HG03565 (cell line): ENCODE results near the gene CAPN12.
"Not testable (repeated sequence)": the region's sequence is repeated elsewhere in the genome, so short reads cannot be mapped to it uniquely, and the experiment has no call there.

Experiments
- ATAC-seq: cut with Tn5 transposase; IDR thresholded peaks from one replicate; pipeline ENCODE4 v1.9.1; 2021; ENCODE audit warnings: mild to moderate bottlenecking, moderate library complexity; ENCODE audit not compliant: unreplicated experiment

The CAPN12 gene, protein sequence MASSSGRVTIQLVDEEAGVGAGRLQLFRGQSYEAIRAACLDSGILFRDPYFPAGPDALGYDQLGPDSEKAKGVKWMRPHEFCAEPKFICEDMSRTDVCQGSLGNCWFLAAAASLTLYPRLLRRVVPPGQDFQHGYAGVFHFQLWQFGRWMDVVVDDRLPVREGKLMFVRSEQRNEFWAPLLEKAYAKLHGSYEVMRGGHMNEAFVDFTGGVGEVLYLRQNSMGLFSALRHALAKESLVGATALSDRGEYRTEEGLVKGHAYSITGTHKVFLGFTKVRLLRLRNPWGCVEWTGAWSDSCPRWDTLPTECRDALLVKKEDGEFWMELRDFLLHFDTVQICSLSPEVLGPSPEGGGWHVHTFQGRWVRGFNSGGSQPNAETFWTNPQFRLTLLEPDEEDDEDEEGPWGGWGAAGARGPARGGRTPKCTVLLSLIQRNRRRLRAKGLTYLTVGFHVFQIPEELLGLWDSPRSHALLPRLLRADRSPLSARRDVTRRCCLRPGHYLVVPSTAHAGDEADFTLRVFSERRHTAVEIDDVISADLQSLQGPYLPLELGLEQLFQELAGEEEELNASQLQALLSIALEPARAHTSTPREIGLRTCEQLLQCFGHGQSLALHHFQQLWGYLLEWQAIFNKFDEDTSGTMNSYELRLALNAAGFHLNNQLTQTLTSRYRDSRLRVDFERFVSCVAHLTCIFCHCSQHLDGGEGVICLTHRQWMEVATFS

GRCh38 chr19:38744298-38744681 lies at the start of gene CAPN12:
CAPN12 (minus strand) TSS chr19:38744474; CDS start chr19:38744165, 309 bp downstream.
- ATAC-seq = no peak

- ATAC-seq = no peak
Measured at GRCh38 chr19:38793671-38794070, 49.4 kb upstream of the CAPN12 start.

DNA sequence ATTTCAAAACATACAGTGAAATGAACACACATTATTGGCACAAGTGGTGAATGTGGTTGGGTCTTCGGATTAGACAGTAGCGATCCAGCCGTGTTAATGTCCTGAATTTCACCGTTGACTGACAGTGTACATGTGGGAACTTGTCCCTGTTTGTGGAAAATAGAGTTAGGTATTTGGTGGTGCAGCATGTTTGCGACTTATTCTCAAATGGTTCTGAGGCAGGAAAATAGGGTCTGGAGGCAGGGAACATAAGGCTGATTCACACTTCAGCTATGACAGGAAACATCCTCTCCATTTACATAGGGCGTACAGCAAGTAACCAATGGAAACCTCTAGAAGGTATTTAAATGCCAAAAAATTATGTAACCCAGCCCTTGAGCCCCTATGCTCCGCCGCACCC lies 48.9 kb upstream of the CAPN12 start:
- ATAC-seq = no peak

DNA sequence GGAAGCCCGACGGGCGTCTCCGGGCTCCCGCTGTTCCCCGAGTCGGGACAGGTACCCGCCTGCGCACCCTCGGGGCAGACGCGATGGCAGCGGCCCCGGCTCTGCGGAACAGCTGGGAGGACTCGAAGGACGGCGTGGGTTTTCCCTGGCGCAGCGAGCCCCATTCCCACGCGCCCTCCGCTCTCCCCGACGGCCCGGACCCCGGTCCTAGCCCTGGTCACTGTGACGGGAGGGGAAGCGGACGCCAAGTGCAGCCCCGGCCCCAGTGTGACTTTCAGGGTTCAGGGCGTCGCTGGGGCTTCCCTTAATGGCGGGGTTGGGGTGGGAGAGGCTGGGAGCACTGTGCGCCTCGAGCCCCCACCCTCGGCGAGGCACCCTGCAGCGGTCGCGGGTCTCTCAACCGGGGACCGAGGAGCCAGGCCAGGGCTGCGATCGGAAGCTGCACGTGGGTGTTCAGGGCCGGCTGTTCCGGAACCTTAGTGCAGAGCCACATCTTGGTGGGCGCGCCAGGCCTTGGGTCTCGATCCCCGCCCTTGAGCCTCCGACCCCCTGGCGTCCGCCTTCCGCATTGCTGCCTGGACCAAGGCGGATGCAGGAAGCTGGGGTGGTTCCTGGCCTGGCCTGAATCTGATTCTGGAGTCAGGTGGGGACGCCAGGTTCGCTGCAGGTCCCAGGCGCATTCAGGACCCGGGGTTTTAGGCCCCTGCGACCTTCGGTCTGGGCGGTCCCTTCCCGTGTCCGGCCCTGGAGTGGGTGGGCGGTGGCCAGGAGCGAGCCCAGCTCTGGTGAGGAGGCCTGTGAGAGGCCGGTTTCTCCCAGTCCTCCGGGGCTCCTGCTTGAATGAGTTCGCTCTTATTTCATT lies 48.2 kb upstream of the CAPN12 start:
- ATAC-seq = no peak

GRCh38 chr19:38791451-38792064 lies 47.3 kb upstream of the CAPN12 start:
- not testable (repeated sequence) for ATAC-seq

- not testable (repeated sequence) for ATAC-seq
Measured at GRCh38 chr19:38790507-38791403, 46.5 kb upstream of the CAPN12 start.

- no peak for ATAC-seq
Measured at GRCh38 chr19:38788478-38789243, 44.4 kb upstream of the CAPN12 start, which contains the start of gene LGALS7B. LGALS7B (plus strand) TSS chr19:38789200; CDS start chr19:38789227, 27 bp downstream.

DNA sequence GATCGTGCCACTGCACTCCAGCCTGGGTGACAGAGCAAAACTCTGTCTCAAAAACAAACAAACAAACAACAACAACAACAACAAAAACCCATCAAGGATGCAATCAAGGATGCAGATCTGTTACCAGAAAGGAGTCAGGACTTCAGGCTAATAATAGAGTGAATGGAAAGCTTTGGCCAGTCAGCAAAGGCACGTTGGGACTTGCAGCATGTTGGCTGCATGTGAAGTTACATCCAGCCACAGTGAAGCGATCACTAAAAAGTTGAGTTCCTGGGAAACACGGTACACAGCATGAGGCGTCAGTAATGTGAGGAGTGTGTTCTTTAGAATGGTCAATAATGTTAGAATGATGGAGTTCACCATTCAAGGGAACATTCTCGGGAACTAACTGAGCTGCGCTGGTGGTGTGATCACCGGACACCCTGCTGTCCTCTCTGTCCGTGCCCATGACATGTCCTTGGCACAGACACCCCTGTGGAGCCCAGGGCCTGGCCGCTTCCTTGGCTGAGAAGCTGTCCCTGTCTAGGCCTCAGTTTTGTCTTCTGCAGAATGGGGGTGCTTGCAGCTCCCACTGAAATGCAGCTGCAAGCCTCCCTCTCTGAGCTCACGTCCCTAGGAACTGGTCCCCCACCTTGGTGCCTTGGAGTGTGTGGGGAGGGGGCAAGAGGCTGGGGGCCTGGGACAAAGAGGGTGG lies 42.4 kb upstream of the CAPN12 start:
- ATAC-seq = no peak

- not testable (repeated sequence) for ATAC-seq
Measured at GRCh38 chr19:38786061-38786460, 41.8 kb upstream of the CAPN12 start.

- no peak for ATAC-seq
Measured at GRCh38 chr19:38785187-38785699, 41.0 kb upstream of the CAPN12 start.

- no peak for ATAC-seq
Measured at GRCh38 chr19:38784224-38784623, 40.0 kb upstream of the CAPN12 start.

GRCh38 chr19:38782212-38782611 lies 37.9 kb upstream of the CAPN12 start:
- ATAC-seq = not testable (repeated sequence)

- ATAC-seq = no peak
Measured at GRCh38 chr19:38781058-38781457, 36.8 kb upstream of the CAPN12 start.

GRCh38 chr19:38780443-38780842 lies 36.2 kb upstream of the CAPN12 start:
- ATAC-seq = no peak

DNA sequence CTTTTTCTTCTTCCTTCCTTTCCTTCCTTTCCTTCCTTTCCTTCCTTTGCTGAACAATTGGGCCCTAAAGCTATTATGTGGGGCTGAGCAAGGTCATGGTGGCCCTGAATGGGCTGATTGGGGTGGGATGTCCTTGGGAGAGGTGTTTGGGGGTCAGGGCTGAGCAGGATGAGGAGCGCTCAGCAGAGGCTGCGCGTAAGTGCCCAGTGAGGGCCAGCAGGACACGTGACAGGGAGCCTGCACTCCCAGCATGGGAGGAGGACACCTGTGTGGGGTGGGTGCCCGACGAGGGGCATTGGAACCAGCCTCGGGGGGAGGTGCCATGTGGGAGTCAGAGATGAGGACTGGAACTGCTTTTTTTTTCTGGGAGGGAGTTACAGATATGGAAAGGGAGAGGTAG lies 34.5 kb upstream of the CAPN12 start:
- no peak for ATAC-seq

DNA sequence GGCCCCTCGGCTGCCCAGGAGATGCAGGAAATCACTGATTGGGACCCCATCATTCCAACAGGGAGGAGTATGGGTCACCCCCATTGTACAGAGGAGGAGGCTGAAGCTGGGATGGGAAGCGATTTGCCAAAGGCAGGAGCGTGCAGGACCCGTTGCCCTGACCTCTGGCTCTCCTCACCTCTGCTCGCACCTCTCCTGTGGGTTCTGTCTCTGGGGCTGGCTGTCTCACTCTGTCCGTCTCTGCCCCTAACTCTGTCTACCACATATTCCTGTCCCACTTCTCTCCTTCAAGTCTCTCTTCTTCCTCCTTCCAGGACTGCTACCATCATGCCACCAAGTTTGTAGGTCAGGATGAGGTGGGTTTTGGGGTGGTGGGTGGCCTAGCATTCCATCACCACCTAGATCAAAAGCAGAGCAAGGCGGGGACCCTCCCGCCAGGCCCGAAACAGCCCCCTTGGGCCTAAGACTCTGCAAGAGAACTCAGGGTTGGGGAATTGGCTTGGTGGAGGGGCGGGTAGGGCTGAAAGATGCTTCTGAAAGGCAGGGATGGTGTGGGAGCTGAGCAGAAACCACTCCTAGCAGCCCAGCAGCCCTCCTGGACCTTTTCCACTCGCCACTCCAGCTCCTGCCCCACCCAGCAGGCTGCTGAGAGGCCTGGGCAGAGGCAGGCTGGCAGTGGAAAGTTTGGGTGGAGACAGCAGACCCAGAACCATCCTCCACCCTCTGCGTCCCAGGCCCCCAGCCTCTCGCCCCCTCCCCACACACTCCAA lies 30.1 kb upstream of the CAPN12 start:
- ATAC-seq = no peak

- ATAC-seq = no peak
Measured at GRCh38 chr19:38773469-38774177, 29.3 kb upstream of the CAPN12 start, which contains the start of gene LGALS7. LGALS7 (minus strand) TSS chr19:38773517; CDS start chr19:38773492, 25 bp downstream.
